Transverse colon (tissue), 4 donors: ENCODE measurements around the gene USP46.

ENCODE experiments used
- CTCF ChIP-seq, 5 experiments: fragments of 200-600 bp in 3 of 5; fragments of 450-650 bp in 2 of 5; sonication (generic) in 3 of 5; IDR thresholded peaks; 1 replicate in 2 of 5; 2 replicates in 3 of 5; pipeline ENCODE4 v1.5.1; 2016 to 2017; ENCODE audit warnings: antibody characterized with exemption in 5 of 5, inconsistent platforms in 3 of 5, mild to moderate bottlenecking in 2 of 5, moderate library complexity in 1 of 5
- EP300 ChIP-seq: sonication (generic); formaldehyde crosslinking; IDR thresholded peaks from one replicate; pipeline ENCODE4 v1.6.1; 2017; ENCODE audit warnings: antibody characterized with exemption, low read depth
- POLR2A ChIP-seq: fragments of 450-650 bp; IDR thresholded peaks from one replicate; pipeline ENCODE4 v1.6.1; 2016; ENCODE audit warnings: antibody characterized with exemption, mild to moderate bottlenecking, moderate library complexity
- POLR2AphosphoS5 ChIP-seq, 3 donors: sonication (generic); formaldehyde crosslinking; IDR thresholded peaks; one replicate each; pipeline ENCODE4 v1.6.1; 2016; ENCODE audit warnings: antibody characterized with exemption in 3 of 3

- TF ChIP-seq CTCF (IDR thresholded peaks at IDR 0.05) (no peak), POLR2A (no peak), EP300 (no peak), POLR2AphosphoS5 (IDR thresholded peaks at IDR 0.05) (no peak)
These were observed 45.0 kb upstream of the USP46 start for GRCh38 chr4:52704133-52704532.
